Stimulated activated CD4-positive, alpha-beta T cell treated with anti-CD3 and anti-CD28 coated beads, Interleukin-15, amount 100 ng/mL, for 1 hour (primary cell): ENCODE measurements around the gene UGT1A3.

Experiments
- DNase-seq, 2 donors: peaks; one replicate each; pipeline ENCODE4 v3.0.0-alpha.2; 2020; ENCODE audit warnings: low read depth in 1 of 2, low spot score in 1 of 2

UGT1A3 gene

DNA sequence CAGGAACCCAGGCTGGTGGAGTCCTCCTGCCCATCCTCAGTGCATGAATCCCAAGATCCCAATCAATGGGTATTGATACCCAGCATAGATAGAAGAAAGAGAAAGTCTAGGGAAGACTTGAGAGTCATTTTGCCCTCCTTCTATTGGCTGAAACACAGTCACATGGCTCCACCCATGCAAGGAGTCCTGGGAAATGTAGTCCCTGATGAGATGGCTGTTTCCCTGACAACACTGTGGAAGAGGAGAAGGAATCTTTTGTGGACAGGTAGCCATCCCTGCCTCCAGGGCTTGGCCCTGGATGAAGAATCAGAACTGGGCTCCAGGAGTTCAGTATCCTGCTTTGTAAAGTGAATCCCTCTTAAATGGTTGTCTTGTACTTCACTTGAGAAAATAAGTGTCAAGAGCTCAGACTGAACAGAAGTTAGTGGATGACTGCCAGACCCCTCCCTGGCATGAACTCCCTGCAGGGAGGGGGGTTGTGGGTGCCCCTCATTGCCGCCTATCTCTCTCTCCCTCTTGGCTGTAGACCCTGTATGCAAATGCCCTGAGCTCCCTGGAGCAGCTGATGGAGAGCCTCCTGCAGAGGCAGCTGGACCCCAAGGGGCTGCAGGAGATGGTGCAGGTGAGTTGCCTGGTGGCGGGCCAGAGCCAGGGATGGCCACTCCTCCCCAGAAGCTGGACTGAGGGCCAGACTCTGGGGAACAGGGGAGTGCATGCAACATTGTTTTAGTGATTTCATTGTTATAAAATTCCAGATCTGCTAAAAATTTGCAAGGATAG is 85.4 kb downstream of the UGT1A3 start:
- no peak for DNase-seq

DNA sequence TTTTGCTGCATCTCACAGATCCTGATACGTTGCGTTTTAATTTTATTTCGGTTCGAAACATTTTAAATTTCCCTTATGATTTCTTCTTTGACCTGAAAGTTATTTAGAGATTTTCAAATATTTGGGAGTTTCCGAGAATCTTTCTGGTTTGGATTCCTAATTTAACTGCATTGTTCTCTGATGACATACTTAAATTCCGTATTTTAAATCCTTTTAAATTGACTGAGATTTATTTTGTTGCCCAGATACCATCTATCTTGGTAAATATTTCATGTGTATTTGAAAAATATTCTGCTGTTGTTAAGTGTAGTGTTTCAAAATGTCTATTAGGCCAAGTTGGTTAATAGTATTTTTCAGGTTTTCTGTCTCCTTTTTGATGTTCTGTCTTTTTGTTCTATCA is 87.0 kb downstream of the UGT1A3 start:
- DNase-seq = no peak

- no peak for DNase-seq
Measured at GRCh38 chr2:233816334-233816733, 87.5 kb downstream of the UGT1A3 start.

DNA sequence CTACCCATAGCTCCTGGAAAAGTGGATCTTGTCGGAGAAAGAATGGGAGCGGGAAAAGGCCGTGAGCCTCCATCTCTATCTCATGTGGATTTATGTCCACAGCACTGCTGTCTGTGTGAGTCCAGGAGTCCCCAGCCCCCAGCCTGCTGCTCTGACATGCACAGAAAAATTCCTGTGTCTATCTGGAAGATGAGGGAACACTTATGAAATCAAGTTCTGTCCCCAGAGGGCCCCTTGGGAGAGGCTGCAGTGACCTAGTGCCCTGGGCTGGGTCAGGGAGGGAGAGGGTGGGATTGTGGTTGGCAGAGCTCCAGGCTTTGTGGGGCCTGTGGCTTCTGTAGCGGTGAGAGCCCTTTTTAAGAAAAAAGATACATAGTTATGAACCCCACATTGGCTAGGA is 87.9 kb downstream of the UGT1A3 start:
- DNase-seq = no peak

DNA sequence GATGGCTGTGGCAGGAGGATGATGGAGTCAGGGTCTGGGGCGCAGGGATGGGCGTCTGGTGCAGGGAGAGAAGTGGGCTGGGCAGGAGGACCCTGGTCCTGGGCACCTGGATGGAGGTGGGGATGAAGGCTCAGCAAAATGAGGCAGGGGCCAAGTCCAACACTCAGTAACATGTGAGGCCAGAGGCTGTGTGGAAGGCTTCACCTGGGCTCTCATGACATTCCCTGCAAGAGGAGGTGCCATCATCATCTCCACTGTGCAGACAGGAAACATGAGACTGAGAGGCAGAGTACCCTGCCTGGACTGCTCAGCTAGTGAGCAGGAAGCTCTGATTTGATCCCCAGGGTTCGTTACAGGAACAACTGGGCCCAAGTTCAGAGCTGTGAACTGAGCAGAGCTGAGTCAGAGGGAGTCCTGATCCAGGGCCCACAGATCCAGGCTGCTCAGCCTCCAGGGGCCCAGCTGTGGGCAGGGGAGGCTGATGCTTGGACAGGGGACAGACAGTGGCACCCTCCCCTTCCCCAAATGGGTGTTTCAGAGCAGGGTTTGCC is 88.6 kb downstream of the UGT1A3 start:
- no peak for DNase-seq

- DNase-seq = no peak
Measured at GRCh38 chr2:233817995-233818638, 89.3 kb downstream of the UGT1A3 start.

DNA sequence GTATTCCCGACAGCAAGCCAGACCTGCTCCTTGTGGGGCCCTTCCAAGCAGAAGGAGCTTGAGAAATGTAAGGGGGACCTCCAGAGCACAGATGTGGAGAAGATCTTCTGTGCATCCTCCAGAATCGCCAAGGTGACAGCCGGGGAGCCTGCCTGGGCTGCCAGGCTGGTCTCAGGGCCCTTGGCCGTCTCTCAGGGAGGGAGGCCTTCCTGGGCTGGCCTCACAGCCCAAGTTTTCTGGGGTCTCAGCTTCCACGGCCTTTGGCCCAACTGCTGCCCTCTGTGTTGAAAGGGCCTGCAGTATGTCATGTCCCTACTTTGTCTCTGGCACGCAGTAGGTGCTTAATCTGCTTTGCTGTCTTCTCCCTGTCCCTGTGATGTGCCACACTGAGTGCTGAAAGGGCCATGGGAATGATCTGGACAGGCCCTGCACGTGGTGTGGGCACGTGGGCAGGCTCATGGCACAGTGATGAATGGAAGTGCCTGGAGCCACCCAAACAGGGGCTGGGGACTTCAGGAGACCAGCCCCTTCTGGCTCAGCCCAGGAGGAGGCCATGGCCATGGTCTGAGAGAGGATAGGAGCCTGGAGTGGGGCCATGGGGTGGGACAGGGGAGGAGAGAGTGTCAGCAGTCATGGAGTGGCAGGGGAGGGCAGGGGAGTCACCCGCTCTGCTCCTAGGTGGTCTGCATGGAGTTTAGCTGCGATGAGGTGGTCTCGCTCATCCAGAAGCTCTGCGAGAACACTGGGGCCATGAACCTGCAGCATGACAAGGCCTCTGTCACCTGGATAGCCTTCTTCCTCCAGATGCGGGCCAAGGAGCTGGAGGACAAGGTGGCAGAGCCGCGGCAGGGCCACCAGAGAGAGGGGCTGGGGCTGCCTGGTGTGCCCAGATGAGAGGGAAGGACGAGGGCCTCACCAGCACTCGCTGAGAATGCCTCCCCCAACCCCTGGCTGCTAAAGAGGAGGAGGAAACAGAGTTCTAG is 90.1 kb downstream of the UGT1A3 start:
- DNase-seq = no peak

GRCh38 chr2:233819884-233820773 is 91.3 kb downstream of the UGT1A3 start:
- DNase-seq = no peak

DNA sequence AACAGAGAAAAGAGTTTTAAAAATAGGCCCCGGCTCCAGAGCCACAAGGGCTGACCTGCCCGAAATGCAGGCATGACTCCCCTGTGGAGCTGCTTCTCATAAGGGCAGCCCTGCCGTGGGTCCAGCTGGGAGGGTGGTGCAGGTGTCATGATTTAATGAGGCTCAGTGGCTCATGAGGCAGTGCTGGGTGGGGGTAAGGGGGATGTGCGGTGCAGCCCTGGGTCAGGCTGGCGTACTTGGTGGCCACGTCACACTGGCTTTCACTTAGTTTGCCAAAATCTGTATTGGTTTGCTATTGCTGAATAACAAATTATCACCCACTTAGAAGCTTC is 91.9 kb downstream of the UGT1A3 start:
- DNase-seq = no peak

DNA sequence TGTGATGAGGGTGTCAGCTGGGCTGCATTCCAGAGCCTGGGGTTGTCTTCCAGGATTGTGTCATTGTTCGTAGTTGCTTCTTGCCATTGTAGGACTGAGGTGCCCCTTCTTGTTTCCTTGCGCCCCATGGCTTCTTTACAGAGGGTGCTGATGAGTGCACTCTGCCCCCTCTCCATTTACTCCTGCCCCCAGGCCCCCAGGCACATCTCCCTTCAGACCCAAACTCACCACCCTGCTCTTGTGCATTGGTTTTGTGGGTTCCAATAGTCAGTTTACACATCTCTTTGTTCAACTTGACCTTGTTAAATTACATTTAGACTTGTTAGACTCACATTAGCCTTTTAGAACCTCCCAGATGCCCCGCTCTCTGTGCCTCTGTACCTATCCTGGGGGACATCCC is 92.4 kb downstream of the UGT1A3 start:
- DNase-seq = no peak

DNA sequence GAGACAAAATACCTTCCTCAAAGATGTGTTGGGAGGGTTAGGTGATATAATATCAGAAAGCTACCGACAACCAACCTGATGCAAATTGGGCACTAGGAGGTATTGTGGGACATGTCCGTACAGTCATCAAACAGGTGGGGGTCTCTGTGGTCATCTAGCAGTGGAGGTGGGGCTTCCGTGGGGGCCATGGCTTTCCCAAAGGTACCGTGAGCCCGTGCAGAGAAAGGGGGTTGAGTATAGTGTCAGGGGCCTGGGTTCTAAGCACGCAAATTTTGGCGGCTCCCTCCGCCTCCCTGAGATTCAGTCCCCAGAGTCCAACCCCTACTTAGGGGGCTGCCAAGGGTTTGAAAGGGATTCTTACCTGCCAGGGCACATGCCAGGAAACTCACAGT is 92.9 kb downstream of the UGT1A3 start:
- no peak for DNase-seq

- DNase-seq = no peak
Measured at GRCh38 chr2:233822101-233822771, 93.4 kb downstream of the UGT1A3 start.
